T-helper 2 cell (primary cell): ENCODE measurements around the gene SCUBE1.

Experiments
- DNase-seq, 5 experiments: peaks; one replicate each; pipeline versions ENCODE4 v3.0.0 to v3.0.0-alpha.2; 2012 to 2022

The SCUBE1 gene

GRCh38 chr22:43188829-43189545 is 154.2 kb downstream of the SCUBE1 start:
- no peak for DNase-seq

- DNase-seq: peak; percentile 91 to 98 (median 92)
These were observed 155.7 kb downstream of the SCUBE1 start for GRCh38 chr22:43187171-43188099.

DNA sequence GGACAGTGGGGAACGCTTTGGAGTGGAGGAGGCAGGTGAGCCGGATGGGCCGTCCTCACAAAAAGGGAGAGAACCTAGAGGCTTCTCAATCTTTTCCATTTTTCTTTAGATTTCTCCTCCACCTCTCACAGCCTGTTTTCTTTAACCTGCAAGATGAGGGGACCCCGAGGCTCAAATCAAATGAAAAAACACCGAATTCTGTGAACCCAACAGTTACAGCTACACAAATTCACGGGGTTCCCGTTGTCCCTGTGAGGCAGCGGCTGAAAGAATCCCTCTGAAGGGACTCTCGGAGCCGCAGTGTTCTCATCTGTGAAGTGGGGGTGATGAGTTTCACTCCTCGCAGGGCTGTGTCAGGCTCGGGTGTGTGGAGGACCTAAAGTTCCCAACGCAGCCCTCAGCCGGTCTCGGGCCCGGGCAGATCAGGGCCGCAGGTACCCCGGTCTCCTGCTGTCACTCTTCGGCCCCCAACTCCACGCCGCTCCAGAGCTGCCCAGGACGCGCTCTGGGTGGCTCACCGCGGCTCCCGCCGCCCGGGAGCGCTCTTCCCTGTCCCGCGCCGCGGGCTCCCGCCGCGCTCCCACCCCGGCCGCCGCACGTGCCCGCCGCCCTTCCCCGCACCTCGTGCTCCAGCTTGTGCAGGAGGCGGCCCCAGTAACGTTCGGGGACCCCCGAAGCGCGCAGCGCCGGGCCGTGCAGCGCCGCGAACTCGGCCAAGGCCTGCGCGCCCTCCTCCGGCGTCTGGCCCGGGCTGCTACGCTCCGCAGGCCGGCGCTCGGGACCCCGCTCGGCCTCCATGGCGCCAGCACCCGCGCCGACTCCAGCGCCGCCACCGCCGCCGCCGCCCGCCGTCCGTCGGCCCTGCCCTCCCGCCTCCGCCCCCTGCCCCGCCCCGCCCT is 156.7 kb downstream of the SCUBE1 start, which contains the start of gene TTLL12:
Gene TTLL12, minus strand, starts transcription at position 863 of the 899 bp plus-strand sequence. Its CDS starts 65 bp downstream, at position 798.
- DNase-seq: peak; percentile 31 to 77 (median 61)

GRCh38 chr22:43185860-43186261 is 157.3 kb downstream of the SCUBE1 start:
- DNase-seq: no peak

DNA sequence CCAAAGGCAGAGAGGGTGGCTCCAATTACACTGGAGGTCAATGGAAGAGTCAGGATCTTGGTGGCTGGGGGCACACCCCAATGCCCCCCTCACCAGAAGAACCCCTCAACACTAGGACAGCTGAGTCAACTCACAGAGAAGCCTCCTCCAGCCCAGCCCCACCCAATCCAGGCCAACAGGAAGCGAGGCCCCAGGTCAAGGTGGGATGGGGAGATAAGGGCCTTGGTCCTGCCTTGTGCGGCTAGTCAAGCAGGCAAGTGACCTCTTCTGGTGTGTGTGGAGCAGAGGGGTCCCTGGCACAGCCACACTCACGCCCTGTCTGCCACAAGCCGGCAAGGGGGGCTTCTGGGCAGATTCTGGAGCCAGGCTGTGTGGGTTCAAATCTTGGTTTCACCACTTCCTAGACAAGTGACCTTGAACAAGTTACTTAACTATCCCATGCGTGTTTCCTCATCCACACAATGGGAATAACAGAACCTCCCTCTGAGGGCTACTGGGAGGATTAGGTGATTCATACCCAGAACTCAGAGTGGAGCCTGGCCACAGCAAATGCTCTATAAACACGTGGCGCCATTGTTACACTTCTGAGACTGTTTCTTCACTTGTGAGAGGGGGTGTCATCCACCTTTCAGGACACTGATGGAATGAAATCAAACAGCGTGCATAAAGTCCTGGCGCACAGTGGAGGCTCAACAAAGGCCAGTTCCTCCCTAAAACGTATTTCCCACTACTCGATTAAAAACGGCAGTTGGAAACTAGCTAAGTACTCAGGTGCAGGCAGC is 159.5 kb downstream of the SCUBE1 start:
- no peak for DNase-seq

GRCh38 chr22:43182726-43183125 is 160.4 kb downstream of the SCUBE1 start:
- no peak for DNase-seq

- DNase-seq: no peak
These were observed 161.1 kb downstream of the SCUBE1 start for GRCh38 chr22:43182118-43182517.

DNA sequence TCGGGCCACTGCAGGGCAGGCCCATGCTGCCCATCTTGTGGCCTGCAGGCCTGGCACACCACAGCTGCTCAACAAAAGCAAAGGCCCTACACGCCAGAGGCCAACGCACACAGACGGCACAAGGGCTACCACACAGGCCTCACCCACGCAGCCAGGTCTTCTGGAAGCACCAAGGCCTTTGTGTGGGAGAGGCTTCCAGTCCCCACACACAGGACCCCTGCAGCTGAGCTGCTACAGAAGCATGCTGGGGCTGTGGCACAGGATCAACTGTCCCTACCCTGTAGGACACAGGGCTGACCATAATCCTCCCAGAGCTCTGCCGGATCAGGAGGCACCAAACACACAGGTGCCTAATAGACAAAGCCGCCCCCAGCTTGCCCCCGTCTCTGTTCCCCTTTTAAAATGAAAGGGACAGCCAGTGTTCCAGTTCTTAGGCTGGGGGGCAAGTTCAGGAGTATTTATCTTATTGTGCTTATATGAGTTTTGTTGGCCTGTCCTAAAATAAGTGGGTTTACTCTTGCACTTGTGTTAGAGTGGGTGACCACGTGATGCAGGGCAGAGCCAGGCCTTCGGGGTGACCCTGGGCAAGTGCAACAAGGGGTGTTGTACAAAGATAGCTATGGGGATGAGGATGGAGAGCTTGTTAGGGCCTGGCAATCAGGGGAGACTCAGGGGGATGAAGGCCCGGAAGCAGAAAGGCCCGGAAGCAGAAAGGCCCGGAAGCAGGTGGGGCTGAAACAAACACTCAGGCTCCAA is 161.7 kb downstream of the SCUBE1 start:
- no peak for DNase-seq

DNA sequence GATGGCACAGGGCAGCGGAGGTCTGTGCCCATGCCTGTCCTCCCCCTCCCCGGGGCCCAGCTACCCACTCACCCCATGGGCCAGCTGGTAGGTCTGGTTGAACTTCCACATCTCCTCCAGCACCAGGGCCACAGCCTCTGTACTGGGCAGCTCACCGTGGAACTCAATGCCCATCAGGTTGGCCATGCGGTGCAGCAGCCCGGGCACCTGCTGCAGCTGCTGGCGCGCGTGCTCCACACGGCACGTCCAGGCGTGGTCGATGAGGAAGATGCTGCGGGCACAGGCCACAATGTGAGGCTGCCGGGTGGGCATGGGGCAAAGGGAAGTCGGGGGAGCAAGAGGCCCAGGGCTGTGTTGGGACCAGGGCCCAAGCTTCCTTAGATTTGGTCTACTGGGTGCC is 162.5 kb downstream of the SCUBE1 start:
- no peak for DNase-seq

- DNase-seq: no peak
These were observed 163.3 kb downstream of the SCUBE1 start for GRCh38 chr22:43179911-43180195.

GRCh38 chr22:43179146-43179910 is 163.8 kb downstream of the SCUBE1 start:
- no peak for DNase-seq

DNA sequence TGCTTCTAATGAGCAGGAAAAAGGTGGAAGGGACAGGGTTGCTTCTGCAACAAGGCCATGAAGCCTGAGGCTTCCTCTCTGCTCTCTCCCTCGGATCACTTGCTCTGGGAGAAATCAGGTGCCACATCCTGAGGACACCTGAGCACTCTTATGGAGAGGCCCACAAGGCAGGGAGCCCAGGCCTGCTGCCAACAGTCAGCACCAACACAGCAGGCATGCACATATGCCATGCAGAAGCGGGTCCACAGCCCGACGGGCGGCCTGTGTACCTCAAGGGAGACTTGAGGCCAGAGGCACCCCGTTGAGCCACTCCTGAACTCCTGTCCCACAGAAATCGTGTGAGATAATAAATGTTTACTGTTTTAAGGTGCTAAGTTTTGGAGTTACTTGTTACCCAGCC is 165.7 kb downstream of the SCUBE1 start:
- no peak for DNase-seq

DNA sequence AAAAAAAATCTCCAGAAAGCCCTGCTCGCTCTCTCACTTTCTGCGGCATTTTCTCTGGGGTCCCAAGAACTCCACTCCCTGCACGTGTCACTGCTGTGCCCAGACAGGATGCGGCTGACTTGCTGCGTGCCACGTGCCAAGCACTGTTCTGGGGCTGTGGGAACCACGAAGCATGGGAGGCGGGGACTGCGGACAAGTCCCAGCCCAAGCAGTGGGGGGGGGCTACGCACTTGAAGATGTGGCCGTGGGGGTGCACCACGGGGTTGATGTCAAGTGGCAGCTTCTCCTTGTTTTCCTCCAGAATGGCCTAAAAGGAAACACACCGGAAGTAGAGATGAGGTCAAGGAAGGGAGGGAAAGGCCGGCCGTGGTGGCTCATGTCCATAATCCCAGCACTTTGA is 167.1 kb downstream of the SCUBE1 start:
- DNase-seq: no peak

DNA sequence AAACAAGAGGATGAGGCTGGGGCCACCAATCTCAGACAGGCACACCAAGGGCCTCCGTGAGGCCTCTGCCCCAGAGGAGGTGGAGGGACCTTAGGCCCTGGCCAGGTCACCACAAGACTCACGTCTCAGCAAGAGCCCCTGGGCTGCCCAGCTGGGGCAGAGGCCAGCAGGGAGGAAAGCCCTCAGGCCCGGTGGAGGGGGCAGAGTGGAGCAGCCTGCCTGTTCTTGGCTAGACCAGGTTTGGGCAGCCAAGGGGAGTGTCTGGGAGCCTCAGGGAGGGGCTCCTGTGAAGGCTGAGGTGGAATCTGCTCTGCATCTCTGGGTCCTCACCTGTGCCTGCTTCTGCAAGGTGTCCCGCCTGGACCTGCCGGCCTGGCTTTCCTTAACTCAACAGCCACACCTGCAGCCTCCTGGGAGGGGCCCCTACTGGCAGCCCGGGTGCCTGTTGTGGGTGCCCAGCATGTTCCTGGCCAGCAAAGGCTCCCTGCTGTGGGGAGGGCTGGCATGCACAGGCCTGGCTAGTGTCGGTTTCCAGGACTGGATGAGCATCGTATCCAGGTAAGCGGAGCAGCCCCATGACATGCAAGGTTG is 168.1 kb downstream of the SCUBE1 start:
- no peak for DNase-seq

DNA sequence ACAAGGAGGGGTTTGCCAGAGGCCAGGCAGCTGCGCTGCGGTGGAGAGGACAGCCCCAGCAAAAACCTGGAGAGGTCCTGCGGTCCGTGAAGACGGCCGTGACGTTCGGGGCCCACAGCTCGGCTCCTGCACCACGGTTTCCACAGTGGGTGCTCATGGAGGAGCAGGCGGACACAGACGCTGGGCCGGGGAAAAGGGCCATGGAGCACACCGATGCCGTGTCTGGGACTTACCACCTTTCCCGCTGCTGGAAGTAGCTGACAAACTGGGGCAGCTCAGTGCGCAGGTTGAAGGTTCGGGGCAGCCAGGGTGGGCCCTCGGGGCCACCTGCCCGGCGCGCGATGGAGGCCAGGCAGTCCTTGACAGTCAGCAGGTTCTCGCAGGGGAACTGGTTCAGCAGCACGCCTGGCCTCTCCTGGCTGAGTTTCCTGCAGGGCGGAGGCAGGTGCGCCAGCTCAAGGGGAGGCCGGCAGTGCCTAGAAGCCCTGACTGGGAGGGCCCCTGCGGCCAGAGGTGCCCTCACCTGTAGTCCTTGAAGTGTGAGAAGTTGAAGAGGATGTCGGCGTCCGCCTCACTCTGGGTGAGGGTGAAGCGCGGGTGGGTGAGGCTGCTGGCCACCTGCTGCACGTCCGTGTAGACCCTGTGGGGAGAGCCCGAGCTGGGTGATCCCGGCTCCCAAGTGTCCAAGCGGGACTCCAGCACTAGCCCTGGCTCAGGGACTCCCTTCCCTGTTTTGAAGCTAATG is 169.0 kb downstream of the SCUBE1 start:
- DNase-seq: no peak

GRCh38 chr22:43173566-43173965 is 169.6 kb downstream of the SCUBE1 start:
- DNase-seq: no peak

DNA sequence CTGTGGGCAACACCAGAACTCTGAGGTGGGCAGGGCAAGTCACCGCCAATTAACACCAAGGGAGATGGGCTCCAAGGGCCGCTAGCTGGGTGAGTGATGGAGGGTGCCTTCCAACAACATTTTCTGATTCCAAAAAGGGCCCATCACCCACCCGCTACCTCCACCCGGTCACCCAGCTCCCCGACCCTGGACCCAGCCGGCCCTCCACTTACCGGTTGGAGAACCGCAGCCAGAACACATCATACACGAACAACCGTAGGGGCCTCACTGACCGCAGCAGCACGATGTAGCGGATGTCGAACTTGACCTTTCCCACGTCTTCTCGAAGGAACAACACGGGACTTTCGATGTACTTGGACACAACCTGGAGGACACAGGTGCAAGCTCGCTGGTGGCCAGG is 171.0 kb downstream of the SCUBE1 start:
- no peak for DNase-seq

- no peak for DNase-seq
These were observed 171.6 kb downstream of the SCUBE1 start for GRCh38 chr22:43171607-43172006.

DNA sequence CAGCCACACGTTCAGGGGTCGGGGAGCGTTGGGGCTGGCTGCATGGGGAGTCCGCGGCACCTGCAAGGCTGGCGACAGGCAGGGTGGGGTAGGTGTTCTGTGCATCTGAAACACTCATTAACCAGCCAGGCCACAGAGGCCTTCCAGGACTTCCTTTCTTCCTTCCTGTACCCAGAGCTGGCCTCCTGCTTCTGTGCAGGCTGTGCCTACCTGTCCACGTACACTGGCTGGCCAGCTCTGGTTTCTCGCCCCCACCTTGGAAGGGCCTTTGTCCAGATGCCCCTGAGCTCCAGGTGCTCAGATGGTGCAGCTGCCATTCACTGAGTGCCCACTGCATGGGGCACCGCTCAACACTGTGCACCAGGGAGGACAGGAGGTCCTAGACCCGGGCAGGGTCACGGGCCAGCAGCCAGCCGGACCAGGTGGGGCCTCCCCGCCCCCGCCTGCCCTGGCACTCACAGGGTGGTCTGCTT is 172.1 kb downstream of the SCUBE1 start:
- DNase-seq: no peak
